ENCODE results near the gene CGN.

The CGN gene

GRCh38 chr1:151546011-151546925 lies 35.1 kb downstream of the CGN start:
- DNase-seq (ENCODE audit: low read depth in 2 of 2, low spot score in 1 of 2): no peak

- DNase-seq (ENCODE audit: low read depth in 2 of 2, low spot score in 1 of 2): no peak
Observed at GRCh38 chr1:151547119-151547899, 36.1 kb downstream of the CGN start.

- no peak for DNase-seq (ENCODE audit: low read depth in 2 of 2, low spot score in 1 of 2)
Observed at GRCh38 chr1:151547900-151548230, 36.7 kb downstream of the CGN start.

DNA sequence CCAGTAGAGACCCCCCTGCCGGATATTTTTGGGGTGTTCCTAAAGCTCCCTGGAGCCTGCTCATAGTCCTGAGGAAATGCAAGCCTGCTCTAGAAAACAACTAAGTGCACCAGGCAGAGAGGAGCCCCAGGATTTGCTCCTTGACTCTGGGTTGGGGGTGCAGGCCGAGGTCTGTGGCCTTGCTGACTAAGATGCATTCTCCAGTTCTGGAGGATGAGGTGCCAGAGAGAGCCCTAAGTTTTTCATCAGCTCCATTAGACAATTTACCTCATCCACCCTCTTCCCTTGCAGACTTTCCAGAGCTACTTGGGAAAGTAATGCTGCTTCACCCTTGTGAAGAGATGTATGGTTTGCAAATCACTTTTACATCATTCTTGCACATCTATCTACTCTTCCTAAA lies 38.0 kb downstream of the CGN start:
- DNase-seq (ENCODE audit: low read depth in 2 of 2, low spot score in 1 of 2): no peak

DNA sequence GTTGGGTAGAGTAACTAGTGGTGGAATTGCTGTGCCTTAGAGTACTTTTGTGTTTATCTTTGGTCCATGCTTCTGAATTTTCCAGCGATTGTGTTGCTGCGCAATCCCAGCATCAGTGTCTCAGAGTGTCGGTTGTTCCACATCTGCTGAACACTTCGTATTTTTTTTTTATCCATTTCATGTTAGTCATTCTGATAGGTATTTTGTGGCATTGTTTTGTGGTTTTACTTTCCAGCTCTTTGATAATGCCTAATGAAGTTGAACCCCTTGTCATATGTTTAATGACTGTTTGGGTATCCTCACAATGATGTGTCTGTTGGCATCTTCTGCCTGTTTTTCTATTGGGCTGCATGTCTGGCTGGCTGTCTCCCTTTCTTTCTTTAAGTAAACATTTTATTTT lies 42.5 kb downstream of the CGN start:
- DNase-seq (ENCODE audit: low read depth in 2 of 2, low spot score in 1 of 2): no peak

DNA sequence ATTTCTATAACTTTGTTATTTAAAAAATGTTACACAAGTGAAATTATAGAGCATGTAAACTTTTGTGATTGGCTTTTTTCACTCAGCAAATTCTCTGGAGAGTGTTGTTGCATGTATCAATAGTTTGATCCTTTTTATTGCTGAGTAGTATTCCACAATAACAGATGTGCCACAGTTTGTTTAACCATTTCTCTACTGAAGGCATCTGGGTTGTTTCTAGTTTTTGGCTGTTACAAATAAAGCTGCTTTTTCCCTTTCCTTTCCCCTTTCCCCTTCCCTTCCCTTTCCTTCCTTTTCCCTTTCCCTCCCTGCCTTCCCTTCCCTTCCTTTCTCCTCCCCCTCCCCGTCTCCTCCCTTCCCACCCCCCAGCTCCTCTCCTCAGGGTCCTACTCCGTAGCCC lies 44.9 kb downstream of the CGN start:
- DNase-seq (ENCODE audit: low read depth in 2 of 2, low spot score in 1 of 2): no peak

DNA sequence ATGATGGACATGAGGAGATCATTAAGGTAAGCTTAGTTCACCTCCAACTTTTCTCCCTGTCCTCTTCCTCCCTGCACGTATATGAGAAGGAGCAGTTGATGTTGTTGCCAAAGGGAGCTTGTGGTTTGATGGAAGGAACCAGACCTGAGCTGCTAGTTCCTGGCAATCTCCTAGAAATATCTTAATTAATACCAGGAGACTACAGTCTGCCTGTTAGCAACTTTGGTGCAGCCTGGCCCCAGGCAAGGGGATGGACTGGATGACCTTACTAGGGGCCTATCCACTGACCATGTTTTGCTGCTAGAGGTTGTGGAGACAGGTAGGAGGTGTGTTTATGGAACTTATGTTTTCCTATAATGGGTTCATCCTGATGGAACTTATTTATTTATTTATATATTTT lies 51.5 kb downstream of the CGN start:
- no peak for DNase-seq (ENCODE audit: low read depth in 2 of 2, low spot score in 1 of 2)

DNA sequence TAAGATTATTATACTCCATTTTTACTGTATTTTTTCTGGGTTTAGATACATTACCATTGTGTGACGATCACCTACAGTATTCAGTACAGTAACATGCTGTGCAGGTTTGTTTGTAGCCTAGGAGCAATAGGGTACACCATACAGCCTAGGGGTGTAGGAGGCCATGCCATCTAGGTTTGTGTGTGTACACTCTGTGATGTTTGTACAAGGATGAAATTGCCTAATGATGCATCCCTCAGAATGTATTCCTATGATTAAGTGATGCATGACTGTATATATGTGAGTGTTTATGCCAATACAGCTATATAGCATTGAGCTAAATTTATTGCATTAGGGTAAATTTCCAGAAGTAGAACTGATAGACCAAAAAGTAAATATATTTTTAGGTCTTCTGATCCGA lies 52.2 kb downstream of the CGN start:
- DNase-seq (ENCODE audit: low read depth in 2 of 2, low spot score in 1 of 2): no peak

GRCh38 chr1:151565502-151566189 lies 54.5 kb downstream of the CGN start:
- no peak for DNase-seq (ENCODE audit: low read depth in 2 of 2, low spot score in 1 of 2)

DNA sequence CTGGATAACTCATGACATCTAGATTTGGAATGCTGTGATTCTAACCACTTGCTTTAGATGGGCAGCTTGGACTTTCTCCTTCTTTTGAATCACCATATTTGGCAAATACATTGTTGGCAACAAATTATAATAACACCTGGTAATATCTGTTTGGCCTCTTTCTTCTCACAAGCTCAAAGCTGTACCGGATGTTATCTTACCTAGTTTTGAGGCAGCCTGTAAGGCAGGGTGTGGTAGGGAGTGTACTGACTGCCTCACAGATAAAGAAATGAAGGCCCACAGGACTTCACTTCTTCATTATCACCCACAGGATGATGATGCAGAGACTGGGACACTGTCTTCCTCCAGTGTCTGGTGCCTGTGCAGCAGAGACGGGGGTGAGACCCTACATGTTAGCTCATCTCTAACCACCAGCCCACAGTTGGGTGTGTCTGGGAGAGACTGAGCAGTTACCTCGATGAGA lies 57.5 kb downstream of the CGN start:
- DNase-seq (ENCODE audit: low read depth in 2 of 2, low spot score in 1 of 2): no peak

- no peak for DNase-seq (ENCODE audit: low read depth in 2 of 2, low spot score in 1 of 2)
Observed at GRCh38 chr1:151570819-151571218, 59.6 kb downstream of the CGN start.

GRCh38 chr1:151574575-151575529 lies 63.7 kb downstream of the CGN start:
- no peak for DNase-seq (ENCODE audit: low read depth in 2 of 2, low spot score in 1 of 2)

DNA sequence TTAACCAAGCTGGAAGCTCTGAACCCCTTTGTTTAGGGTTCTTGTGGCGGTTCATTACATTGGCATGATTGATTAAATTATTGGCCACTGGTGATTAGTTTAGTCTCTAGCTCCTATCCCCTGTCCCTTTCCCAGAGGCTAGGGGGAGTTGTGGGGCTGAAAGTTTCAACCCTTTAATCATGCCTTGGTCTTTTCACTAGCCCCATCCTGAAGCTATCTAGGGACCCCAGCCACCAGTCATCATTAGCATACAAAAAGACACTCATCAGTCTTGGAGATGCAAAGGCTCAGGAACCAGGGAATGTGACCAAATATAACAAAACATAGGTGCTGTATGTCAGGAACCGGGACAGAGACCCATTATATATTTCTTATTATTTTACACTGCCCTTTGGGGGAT lies 66.0 kb downstream of the CGN start:
- no peak for DNase-seq (ENCODE audit: low read depth in 2 of 2, low spot score in 1 of 2)

DNA sequence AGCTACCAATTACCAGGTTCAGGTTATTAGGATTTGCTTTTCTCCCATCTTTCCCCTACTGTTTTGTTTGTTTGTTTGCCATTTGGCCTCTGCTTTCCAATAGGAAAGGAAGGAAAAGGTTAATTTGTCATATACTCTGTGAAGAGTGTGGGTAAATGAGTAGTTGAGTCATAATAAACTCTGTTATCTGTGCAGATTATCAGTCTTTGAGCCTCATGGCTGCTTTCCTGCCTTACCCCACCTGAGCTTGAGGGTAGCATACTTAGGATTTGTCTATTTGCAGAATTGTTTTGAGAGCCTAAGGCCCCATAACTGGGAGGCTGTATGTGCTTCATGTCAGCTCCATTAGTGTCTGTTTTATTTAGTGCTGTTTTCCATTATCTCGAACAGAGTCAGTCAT lies 67.8 kb downstream of the CGN start:
- DNase-seq (ENCODE audit: low read depth in 2 of 2, low spot score in 1 of 2): no peak

DNA sequence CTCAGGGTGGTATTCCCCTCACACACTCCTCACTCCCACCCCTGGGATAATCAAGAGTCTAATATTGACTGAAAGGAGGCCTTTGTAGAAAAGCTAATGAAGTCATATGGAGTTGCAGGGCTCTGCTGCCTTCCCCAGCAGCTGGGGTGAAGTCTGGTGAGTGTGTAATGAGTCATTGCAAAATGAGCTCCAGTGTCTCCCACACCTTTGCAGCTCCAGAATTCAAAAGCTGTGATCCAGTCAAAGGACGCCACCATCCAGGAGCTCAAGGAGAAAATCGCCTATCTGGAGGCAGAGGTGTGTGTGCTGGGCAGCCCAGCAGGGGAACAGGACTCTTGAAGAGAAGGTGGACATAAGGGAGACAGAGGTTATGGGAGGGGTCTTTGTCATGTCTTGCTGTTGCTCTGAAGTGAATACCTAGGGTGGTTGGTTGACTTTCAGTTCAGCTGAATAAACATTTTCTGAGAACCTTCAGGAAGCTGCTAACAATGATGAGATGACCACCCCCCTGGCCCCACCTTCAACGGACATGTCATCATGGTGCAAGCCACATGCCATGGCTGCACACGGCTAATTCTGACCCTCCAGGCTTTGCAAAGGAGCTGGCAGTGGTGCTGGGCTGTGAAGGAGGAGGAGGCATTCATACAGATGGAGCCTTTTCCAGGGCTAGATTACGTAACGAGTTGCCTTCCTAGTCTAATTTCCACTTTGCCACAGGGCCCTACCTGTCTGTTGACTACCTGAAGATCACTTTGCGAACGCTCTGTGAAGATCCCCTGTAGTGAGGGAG lies 68.4 kb downstream of the CGN start:
- no peak for DNase-seq (ENCODE audit: low read depth in 2 of 2, low spot score in 1 of 2)

DNA sequence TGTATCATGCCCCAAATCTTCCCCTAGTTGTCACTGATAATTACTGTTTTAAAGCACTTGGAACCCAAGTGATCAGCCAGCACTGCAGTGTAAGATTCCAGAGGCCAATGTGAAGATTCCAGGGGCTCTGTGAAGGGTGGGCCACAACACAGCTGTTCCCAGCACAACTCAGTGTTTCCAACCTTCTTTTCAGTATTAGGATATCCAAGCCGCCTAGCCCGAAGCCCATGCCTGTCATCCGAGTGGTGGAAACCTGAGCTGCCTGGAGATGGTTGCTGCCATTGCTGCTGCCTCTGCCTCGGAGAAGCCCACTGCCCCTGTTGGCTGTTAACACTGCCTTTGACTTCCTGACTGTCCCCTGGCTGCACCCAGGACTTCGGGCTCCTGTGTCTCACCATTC lies 70.3 kb downstream of the CGN start:
- no peak for DNase-seq (ENCODE audit: low read depth in 2 of 2, low spot score in 1 of 2)

DNA sequence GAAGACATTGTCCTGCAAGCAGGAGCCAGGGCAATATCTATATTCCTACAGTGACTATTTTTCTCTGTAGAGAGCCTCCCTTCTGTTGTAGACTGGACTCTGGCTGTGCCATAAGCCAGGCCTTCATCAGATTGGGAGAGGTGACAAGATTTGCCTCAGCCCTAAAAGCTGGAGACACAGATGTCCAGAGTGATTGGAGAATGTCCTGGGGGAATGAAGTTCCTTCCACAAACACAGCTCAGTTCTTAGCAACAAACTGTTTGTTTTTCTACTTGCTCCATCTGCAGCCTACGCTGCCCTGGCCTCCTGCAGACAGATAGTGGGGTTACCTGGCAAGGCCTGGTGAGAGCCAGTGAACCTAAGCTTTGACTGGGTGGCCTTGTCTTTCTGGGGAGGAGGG lies 70.7 kb downstream of the CGN start:
- no peak for DNase-seq (ENCODE audit: low read depth in 2 of 2, low spot score in 1 of 2)

DNA sequence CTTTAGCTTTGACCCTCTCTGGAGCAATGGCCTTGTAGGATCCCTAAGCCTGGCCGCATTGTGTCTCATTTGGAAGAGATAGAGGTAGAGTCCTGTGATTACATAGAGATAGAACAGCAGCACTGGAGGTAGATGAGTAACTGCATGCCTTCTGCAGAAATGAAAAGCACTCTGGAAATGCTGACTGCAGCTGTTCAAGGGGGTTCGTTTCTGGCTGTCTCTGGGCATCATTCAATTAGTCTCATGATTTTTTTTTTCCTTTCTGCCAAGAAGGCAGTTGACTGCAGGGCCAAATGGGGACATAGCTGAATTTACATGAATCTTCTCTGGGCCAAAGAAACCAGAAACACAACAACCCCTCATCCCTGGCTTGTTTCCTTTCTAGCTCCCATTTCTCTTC lies 72.6 kb downstream of the CGN start:
- no peak for DNase-seq (ENCODE audit: low read depth in 2 of 2, low spot score in 1 of 2)

DNA sequence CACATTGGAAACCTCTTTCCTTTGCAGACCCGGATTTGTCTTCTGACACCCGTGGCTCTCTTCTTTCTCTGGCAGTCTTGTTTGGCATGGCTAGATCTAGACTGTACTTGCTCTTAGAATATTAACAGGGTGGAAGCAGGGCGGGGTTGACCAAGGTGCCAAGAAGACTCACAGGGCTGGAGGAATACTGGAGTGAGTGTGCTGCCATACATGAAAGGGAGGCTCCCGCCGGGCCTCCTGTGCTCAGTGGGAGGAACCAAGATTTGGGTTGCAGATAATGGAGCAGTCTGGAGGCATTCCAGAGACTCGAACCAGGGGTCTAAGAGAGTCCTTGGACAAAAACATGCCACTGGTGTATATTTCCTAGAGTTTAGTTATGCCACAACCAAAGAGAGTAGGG lies 73.1 kb downstream of the CGN start:
- no peak for DNase-seq (ENCODE audit: low read depth in 2 of 2, low spot score in 1 of 2)

DNA sequence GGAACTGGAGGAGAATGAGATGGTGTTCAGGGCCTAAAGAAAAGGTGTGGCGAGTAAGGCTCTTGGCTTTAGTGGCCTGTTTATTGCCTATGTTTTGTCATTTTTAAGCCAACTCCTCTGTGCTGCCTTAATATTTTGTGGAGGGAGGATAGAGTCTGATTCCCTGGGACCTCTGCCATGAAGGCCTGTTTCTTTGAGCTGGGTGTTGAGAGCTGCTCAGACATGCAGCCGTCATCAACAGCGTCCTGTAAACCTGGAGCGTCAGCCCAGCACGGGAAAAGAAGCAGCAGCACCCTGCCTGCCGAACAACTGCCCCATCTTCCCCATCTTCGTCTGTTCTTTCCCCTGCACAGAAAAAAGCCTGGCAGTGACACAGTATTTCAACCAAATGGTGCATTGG lies 73.6 kb downstream of the CGN start:
- DNase-seq (ENCODE audit: low read depth in 2 of 2, low spot score in 1 of 2): no peak

Measured in stimulated activated CD8-positive, alpha-beta memory T cell treated with anti-CD3 and anti-CD28 coated beads, Interleukin-4, amount 100 ng/mL, for 4 hours (primary cell).